Activated naive CD4-positive, alpha-beta T cell treated with anti-CD3 and anti-CD28 coated beads, Interleukin-2, amount 50 U/mL, for 72 hours (primary cell): ENCODE results near the gene GALNT17. TPM values are rescaled to one million over a fixed set of nuclear protein-coding genes. Genes with fewer than 3 reads are reported as not detected.

ENCODE experiments used
- ATAC-seq, 2 donors: fragments of 150-1000 bp; cut with Tn5 transposase; 2 replicates each; pipeline ENCODE4 v1.10.0; 2021; ENCODE audit warnings: mild to moderate bottlenecking in 2 of 2, moderate library complexity in 2 of 2
- DNase-seq, 2 donors: peaks; one replicate each; pipeline ENCODE4 v3.0.0; 2021 to 2022; ENCODE audit warnings: low spot score in 2 of 2
- H3K27ac Mint-ChIP-seq, 2 donors: one replicate each; pipeline ENCODE4 v1.8.0; 2022; ENCODE audit warnings: mild to moderate bottlenecking in 2 of 2, mixed read lengths in 2 of 2
- H3K36me3 Mint-ChIP-seq, 2 donors: one replicate each; pipeline ENCODE4 v1.8.0; 2022; ENCODE audit warnings: mixed read lengths in 2 of 2
- H3K9me3 Mint-ChIP-seq, 2 donors: one replicate each; pipeline ENCODE4 v1.8.0; 2022; ENCODE audit warnings: mixed read lengths in 2 of 2
- total RNA-seq, 2 donors: library from RNA; stranded (reverse); gene quantifications; one replicate each; pipeline ENCODE4 v1.2.3, GENCODE V29; 2022

Gene GALNT17
- total RNA-seq, 2 donors from 2014 or later = not detected

GRCh38 chr7:71281261-71281660, 149.3 kb downstream of the GALNT17 start:
- ATAC-seq = no peak
- no peak overlapping the region for H3K27ac Mint-ChIP-seq
- no peak for DNase-seq
- H3K9me3 Mint-ChIP-seq = peaks cover 24 to 25% of the 10 kb centered on the region in 2 donors
- H3K36me3 Mint-ChIP-seq = peaks cover 4 to 15% of the 10 kb centered on the region in 2 donors

- Mint-ChIP-seq H3K9me3 (peaks cover 21 to 24% of the 10 kb centered on the region in 2 donors), H3K27ac (no peak overlapping the region), H3K36me3 (peaks cover 4 to 14% of the 10 kb centered on the region in 2 donors)
- ATAC-seq = no peak
- no peak for DNase-seq
These were observed 151.9 kb downstream of the GALNT17 start for GRCh38 chr7:71283802-71284201.

- peaks cover 6 to 11% of the 10 kb centered on the region in 2 donors for H3K9me3 Mint-ChIP-seq
These were observed 153.7 kb downstream of the GALNT17 start for GRCh38 chr7:71285571-71286145.

DNA sequence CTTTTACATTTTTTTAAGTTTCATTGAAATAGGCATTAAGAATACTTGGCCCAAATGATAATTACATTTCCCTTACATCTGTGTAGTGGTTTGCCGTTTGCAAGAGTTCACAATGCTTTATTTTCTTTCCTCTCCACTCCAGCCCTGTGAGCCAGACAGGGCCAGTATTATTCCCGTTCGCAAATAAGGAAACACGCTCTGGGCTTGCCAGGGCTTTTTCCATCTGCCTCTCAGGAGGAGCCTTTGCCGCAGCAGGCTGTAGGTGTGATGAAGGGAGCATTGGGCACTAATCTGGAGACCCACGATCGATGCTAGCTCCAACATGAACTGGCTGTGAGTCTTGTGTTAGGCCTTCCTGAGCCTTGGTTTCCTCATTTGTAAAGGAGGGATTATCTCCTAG, 154.4 kb downstream of the GALNT17 start:
- no peak overlapping the region for H3K27ac Mint-ChIP-seq

More at GRCh38 chr7:71285571-71286145, 153.7 kb downstream of the GALNT17 start:
- H3K27ac Mint-ChIP-seq = no peak overlapping the region
- no peak for DNase-seq
- ATAC-seq = no peak
- peaks cover 0 to 4% of the 10 kb centered on the region in 2 donors for H3K36me3 Mint-ChIP-seq

GRCh38 chr7:71286924-71287323, 155.0 kb downstream of the GALNT17 start:
- Mint-ChIP-seq H3K27ac (no peak overlapping the region), H3K36me3 (peaks cover 0 to 3% of the 10 kb centered on the region in 2 donors), H3K9me3 (peaks cover 4 to 9% of the 10 kb centered on the region in 2 donors)
- DNase-seq (no peak), ATAC-seq (no peak)

More for the DNA sequence above, 154.4 kb downstream of the GALNT17 start:
- ATAC-seq (no peak), DNase-seq (no peak)
- peaks cover 4 to 11% of the 10 kb centered on the region in 2 donors for H3K9me3 Mint-ChIP-seq
- peaks cover 0 to 4% of the 10 kb centered on the region in 2 donors for H3K36me3 Mint-ChIP-seq

GRCh38 chr7:71290452-71290851, 158.5 kb downstream of the GALNT17 start:
- ATAC-seq (no peak), DNase-seq (no peak)
- H3K9me3 Mint-ChIP-seq = peaks cover 5 to 6% of the 10 kb centered on the region in 2 donors
- no peak overlapping the region for H3K27ac Mint-ChIP-seq
- no peaks in the 10 kb centered on the region for H3K36me3 Mint-ChIP-seq

DNA sequence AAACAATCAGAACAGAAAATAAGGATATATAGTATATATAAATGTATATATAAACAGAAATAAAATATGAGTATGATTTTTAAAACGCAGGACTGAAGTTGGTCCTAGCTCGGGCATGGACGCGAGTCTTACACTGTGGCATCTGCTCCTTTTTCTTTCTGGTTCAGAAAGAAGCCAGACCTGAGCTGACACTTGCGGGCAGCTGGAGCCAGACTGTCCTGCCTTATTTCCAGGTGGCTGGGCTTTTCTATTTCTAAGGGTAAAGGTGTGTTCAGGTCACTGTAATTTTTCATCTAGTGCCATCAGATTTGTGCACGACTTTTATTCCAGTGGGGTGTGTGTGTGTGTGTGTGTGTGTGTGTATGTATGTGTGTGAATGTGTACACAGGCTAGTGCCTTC, 166.4 kb downstream of the GALNT17 start:
- DNase-seq = no peak
- Mint-ChIP-seq H3K36me3 (no peaks in the 10 kb centered on the region), H3K27ac (no peak overlapping the region), H3K9me3 (peaks cover 5 to 6% of the 10 kb centered on the region in 2 donors)
- no peak for ATAC-seq

DNA sequence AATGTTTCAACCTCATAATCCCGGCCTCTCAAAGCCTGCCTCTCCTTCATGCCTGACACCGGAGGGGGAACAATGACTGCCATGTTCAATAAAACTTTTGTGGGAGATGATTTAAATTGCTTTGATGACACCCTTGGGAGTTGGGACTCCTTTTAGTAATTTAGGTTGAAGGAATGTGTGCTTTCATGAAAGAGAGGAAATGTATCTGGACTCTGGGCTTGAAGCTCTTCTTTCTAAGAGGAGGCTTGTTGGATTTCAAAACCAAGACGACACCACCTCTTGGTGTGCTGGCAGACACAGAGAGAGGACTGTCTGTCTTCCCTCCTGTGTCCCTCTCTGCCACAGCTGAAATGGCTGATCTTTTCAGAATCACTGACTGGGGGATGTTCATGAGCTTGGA, 168.1 kb downstream of the GALNT17 start:
- peaks cover 1 to 2% of the 10 kb centered on the region in 2 donors for H3K9me3 Mint-ChIP-seq
- no peaks in the 10 kb centered on the region for H3K36me3 Mint-ChIP-seq
- DNase-seq (no peak), ATAC-seq (no peak)
- H3K27ac Mint-ChIP-seq = no peak overlapping the region

GRCh38 chr7:71300603-71301002, 168.7 kb downstream of the GALNT17 start:
- Mint-ChIP-seq H3K27ac (no peak overlapping the region), H3K36me3 (no peaks in the 10 kb centered on the region)
- ATAC-seq = no peak

GRCh38 chr7:71301167-71301566, 169.2 kb downstream of the GALNT17 start:
- ATAC-seq = no peak
- no peaks in the 10 kb centered on the region for H3K36me3 Mint-ChIP-seq
- peaks cover 0 to under 1% of the 10 kb centered on the region in 2 donors for H3K9me3 Mint-ChIP-seq
- DNase-seq = no peak
- H3K27ac Mint-ChIP-seq = no peak overlapping the region

More at GRCh38 chr7:71300603-71301002, 168.7 kb downstream of the GALNT17 start:
- no peaks in the 10 kb centered on the region for H3K9me3 Mint-ChIP-seq
- no peak for DNase-seq

GRCh38 chr7:71303566-71303965, 171.6 kb downstream of the GALNT17 start:
- Mint-ChIP-seq H3K36me3 (peaks cover 0 to 5% of the 10 kb centered on the region in 2 donors), H3K9me3 (peaks cover 6 to 7% of the 10 kb centered on the region in 2 donors), H3K27ac (no peak overlapping the region)
- ATAC-seq (no peak), DNase-seq (no peak)

DNA sequence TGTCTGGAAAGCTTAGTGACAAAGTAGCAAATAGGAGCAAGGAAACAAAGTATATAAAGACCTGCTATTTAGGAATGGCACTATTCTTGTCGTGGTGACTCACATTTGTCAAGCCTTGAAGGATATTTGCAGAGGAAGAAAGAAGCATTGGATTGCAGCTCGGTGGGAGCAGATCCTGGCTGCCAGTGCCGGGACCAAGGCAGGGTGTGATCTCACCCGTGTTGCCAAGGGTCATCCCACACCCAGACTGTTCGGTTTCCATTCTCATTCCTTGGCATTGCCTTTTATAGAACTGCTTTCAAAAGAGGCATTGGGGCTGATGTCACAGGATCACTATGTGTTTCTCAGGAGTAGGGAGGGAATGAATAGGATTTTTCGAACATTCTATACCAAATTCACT, 176.2 kb downstream of the GALNT17 start:
- peaks cover 0 to 5% of the 10 kb centered on the region in 2 donors for H3K36me3 Mint-ChIP-seq
- H3K27ac Mint-ChIP-seq = no peak overlapping the region
- no peak for DNase-seq
- no peak for ATAC-seq
- H3K9me3 Mint-ChIP-seq = peaks cover 19 to 22% of the 10 kb centered on the region in 2 donors

GRCh38 chr7:71311576-71311975, 179.6 kb downstream of the GALNT17 start:
- H3K27ac Mint-ChIP-seq = no peak overlapping the region
- ATAC-seq (no peak), DNase-seq (no peak)
- H3K9me3 Mint-ChIP-seq = peaks cover 26 to 35% of the 10 kb centered on the region in 2 donors
- H3K36me3 Mint-ChIP-seq = peaks cover 0 to 5% of the 10 kb centered on the region in 2 donors

DNA sequence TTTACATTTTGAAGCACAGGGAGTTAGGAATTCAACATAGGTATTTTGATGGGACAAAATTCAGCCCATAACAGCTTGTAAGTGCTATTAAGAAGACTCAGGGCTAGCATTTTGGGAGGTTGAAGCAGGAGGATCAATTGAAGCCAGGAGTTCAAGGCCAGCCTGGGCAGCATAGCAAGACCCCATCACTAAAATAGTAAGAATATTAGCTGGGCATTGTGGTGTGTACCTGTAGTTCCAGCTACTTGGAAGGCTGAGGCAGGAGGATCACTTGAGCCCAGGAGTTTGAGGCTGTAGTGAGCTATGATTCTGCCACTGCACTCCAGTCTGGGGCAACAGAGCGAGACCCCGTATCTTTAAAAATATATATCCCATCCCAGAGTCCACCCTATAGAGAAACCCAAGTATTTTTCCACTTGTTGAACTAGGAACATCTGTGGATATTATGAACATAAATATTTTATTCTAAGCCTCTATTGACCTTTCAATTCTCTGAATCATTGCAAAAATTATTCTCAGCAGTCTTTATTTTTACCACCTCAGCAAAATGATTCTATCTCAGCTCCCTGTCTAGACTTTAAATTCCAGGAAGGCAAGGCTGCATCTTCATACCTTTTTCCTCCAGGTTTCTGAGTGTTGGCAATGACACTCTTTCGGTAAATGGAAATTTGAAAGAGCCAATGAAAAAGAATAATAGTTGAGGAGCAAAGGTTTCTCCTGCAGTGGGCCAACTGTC, 181.0 kb downstream of the GALNT17 start:
- H3K36me3 Mint-ChIP-seq = no peaks in the 10 kb centered on the region
- H3K27ac Mint-ChIP-seq = no peak overlapping the region
- ATAC-seq (no peak), DNase-seq (no peak)
- H3K9me3 Mint-ChIP-seq = peaks cover 28 to 32% of the 10 kb centered on the region in 2 donors

GRCh38 chr7:71313553-71313952, 181.6 kb downstream of the GALNT17 start:
- Mint-ChIP-seq H3K27ac (no peak overlapping the region), H3K9me3 (peaks cover 28 to 32% of the 10 kb centered on the region in 2 donors), H3K36me3 (no peaks in the 10 kb centered on the region)
- ATAC-seq (no peak), DNase-seq (no peak)

DNA sequence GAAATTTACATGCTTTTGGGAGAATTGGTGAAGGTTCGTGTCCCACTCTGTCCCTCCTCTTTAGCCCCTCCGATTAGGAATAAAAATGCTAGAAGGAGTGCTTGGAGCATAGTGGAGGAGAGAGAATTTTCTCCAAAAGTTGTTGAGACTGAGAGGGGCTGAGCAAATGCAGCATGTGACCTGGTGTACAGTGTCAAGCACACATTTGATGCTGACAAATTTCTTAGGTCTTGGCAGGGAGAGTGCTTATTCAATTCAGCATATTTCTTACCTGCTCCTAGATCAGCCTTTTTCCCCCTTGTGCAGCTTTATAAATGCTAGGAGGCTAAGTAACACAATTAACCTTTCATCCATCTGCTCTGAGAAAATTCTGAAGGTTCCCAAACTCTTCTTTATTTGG, 189.0 kb downstream of the GALNT17 start:
- H3K27ac Mint-ChIP-seq = no peak overlapping the region
- H3K9me3 Mint-ChIP-seq = peaks cover 15 to 25% of the 10 kb centered on the region in 2 donors
- ATAC-seq (no peak), DNase-seq (no peak)
- H3K36me3 Mint-ChIP-seq = peaks cover 0 to 19% of the 10 kb centered on the region in 2 donors

DNA sequence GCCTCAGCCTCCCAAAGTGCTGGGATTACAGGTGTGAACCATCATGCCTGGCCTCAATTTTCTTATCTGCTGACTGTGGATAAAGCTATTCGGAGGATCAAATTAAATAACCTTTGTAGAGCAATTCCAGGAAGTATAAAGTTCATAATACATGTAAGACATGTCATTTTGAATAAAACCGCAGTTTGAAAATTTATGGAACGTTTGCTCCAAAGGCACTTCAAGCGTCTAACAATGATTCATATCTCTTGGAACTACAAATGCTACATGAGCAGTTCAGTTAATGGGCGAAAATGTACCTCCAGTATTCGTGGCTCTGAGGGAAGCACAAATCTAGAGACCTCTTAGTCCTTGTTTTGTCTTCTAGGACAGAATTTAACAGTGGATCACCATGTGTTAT, 190.3 kb downstream of the GALNT17 start:
- ATAC-seq (no peak), DNase-seq (no peak)
- no peak overlapping the region for H3K27ac Mint-ChIP-seq
- H3K9me3 Mint-ChIP-seq = peaks cover 20 to 22% of the 10 kb centered on the region in 2 donors
- H3K36me3 Mint-ChIP-seq = peaks cover 0 to 19% of the 10 kb centered on the region in 2 donors
